Keratinocyte (primary cell): ENCODE measurements around the gene B3GAT1. TPM values are rescaled to one million over a fixed set of nuclear protein-coding genes. Genes with fewer than 3 reads are reported as not detected.

Experiments
- DNase-seq: peaks from one replicate; pipeline ENCODE4 v3.0.0-alpha.2; 2011; ENCODE audit warnings: low read depth, missing footprints, low spot score
- FAIRE-seq: peaks from 2 replicates; lab custom pipeline; 2011; peaks lifted over from hg19 to GRCh38; lab: Jason Lieb, UNC
- H2AFZ ChIP-seq: 2 replicates; pipeline ENCODE4 v1.6.0; 2012; ENCODE audit warnings: low read length, control low read depth, inconsistent platforms; ENCODE audit not compliant: control insufficient read depth
- H3K27ac ChIP-seq: 2 replicates; pipeline ENCODE4 v1.5.1; 2011; ENCODE audit warnings: low read length; ENCODE audit not compliant: control insufficient read depth, insufficient read depth
- H3K27me3 ChIP-seq: 3 replicates; pipeline ENCODE4 v1.6.0; 2011; ENCODE audit warnings: low read length; ENCODE audit not compliant: control insufficient read depth, insufficient read depth; ENCODE audit errors: extremely low read depth
- H3K36me3 ChIP-seq, 2 experiments: 2 replicates in 1 of 2; 3 replicates in 1 of 2; pipeline ENCODE4 v1.5.1; 2011; ENCODE audit warnings: low read length in 2 of 2, mild to moderate bottlenecking in 1 of 2; ENCODE audit not compliant: control insufficient read depth in 2 of 2, insufficient read depth in 2 of 2; ENCODE audit errors: extremely low read depth in 1 of 2
- H3K4me1 ChIP-seq: 3 replicates; pipeline ENCODE4 v1.5.1; 2011; ENCODE audit warnings: low read length; ENCODE audit not compliant: control insufficient read depth, insufficient read depth; ENCODE audit errors: extremely low read depth
- H3K4me2 ChIP-seq: 3 replicates; pipeline ENCODE4 v1.6.0; 2011; ENCODE audit warnings: low read depth, low read length; ENCODE audit not compliant: control insufficient read depth, insufficient read depth; ENCODE audit errors: extremely low read depth
- H3K4me3 ChIP-seq, 3 experiments: fragments of 200-600 bp in 1 of 3; sonication (generic) in 1 of 3; 2 replicates in 2 of 3; 3 replicates in 1 of 3; pipeline ENCODE4 v1.5.1; 2011 to 2016; ENCODE audit warnings: low read length in 3 of 3, mild to moderate bottlenecking in 3 of 3, control low read depth in 2 of 3, inconsistent platforms in 1 of 3, low read depth in 1 of 3, mixed read lengths in 1 of 3, mixed run types in 1 of 3, moderate library complexity in 1 of 3; ENCODE audit not compliant: control insufficient read depth in 2 of 3, insufficient read depth in 2 of 3; ENCODE audit errors: extremely low read depth in 1 of 3
- H3K79me2 ChIP-seq: 2 replicates; pipeline ENCODE4 v1.6.0; 2012; ENCODE audit warnings: low read length; ENCODE audit not compliant: control insufficient read depth, insufficient read depth
- H3K9ac ChIP-seq: 3 replicates; pipeline ENCODE4 v1.6.0; 2011; ENCODE audit warnings: low read length; ENCODE audit not compliant: control insufficient read depth, insufficient read depth; ENCODE audit errors: extremely low read depth
- H3K9me1 ChIP-seq: 3 replicates; pipeline ENCODE4 v1.6.0; 2011; ENCODE audit warnings: low read length; ENCODE audit not compliant: control insufficient read depth, insufficient read depth; ENCODE audit errors: extremely low read depth
- H3K9me3 ChIP-seq: 2 replicates; pipeline ENCODE4 v1.5.1; 2012; ENCODE audit warnings: low read depth, low read length; ENCODE audit not compliant: control insufficient read depth
- H4K20me1 ChIP-seq: 3 replicates; pipeline ENCODE4 v1.6.0; 2011; ENCODE audit warnings: low read length; ENCODE audit not compliant: control insufficient read depth, insufficient read depth; ENCODE audit errors: extremely low read depth
- CTCF ChIP-seq, 3 experiments: IDR thresholded peaks in 1 of 3; conservative IDR thresholded peaks in 1 of 3; optimal IDR thresholded peaks in 1 of 3; 2 replicates in 2 of 3; 3 replicates in 1 of 3; pipeline versions ENCODE3 to v1.5.1; 2011; ENCODE audit warnings: low read length in 3 of 3, mild to moderate bottlenecking in 3 of 3, moderate library complexity in 2 of 3, control low read depth in 1 of 3, inconsistent platforms in 1 of 3; ENCODE audit not compliant: insufficient read depth in 2 of 3; ENCODE audit errors: extremely low read depth in 1 of 3
- EZH2 ChIP-seq: IDR thresholded peaks from one replicate; pipeline ENCODE4 v1.6.1; 2012; ENCODE audit warnings: inconsistent platforms, mild to moderate bottlenecking, low read length, moderate library complexity
- dilution Hi-C: fragments of 300-500 bp; cut with MboI; formaldehyde crosslinking; loops from one replicate; pipeline ENCODE4 v1.7.0; 2020; ENCODE audit warnings: low sequenced_read_pairs; ENCODE audit not compliant: extremely low pct_ligation_motif_present
- polyA plus RNA-seq, 5 experiments: library from polyadenylated mRNA; depleted of rRNA in 3 of 5; stranded (reverse) in 3 of 5; stranded (forward) in 1 of 5; unstranded in 1 of 5; fragments of >200 nt; gene quantifications; 1 replicate in 1 of 5; 2 replicates in 3 of 5; 3 replicates in 1 of 5; pipeline versions ENCODE4 v1.2.1 to v1.2.3, GENCODE V29; 2011 to 2012; ENCODE audit warnings: missing spikeins in 2 of 5, low read depth in 1 of 5, low replicate concordance in 1 of 5

B3GAT1 gene
- polyA plus RNA-seq, 1 donor (not counting 4 experiments of a cell fraction or from before 2014, with no cell fraction given) = 0.04 TPM

- dilution Hi-C loops = no loop called here
- Histone ChIP-seq H3K9ac (no peak overlapping the region), H3K4me2 (no peak overlapping the region), H3K27ac (no peak overlapping the region), H2AFZ (no peak overlapping the region), H3K4me1 (peaks cover 8% of the 10 kb centered on the region), H3K9me1 (no peaks in the 10 kb centered on the region), H3K36me3 (no peaks in the 10 kb centered on the region), H3K79me2 (no peaks in the 10 kb centered on the region), H3K4me3 (no peak overlapping the region), H4K20me1 (no peaks in the 10 kb centered on the region), H3K9me3 (no peaks in the 10 kb centered on the region), H3K27me3 (peaks cover 8% of the 10 kb centered on the region)
- DNase-seq (no peak), FAIRE-seq (no peak)
- TF ChIP-seq EZH2 (no peak), CTCF (optimal IDR thresholded peaks at IDR 0.05 in 1 of 3, IDR thresholded peaks at IDR 0.05 in 1 of 3, conservative IDR thresholded peaks at IDR 0.05 in 1 of 3; ENCODE audit: extremely low read depth in 1 of 3, insufficient read depth in 2 of 3, low read length in 3 of 3) (no peak)
These were observed 75.0 kb downstream of the B3GAT1 start for GRCh38 chr11:134337051-134337450.

GRCh38 chr11:134334796-134335571, 77.1 kb downstream of the B3GAT1 start:
- FAIRE-seq (no peak), DNase-seq (peak; percentile 35)
- H2AFZ ChIP-seq = no peak overlapping the region
- no peaks in the 10 kb centered on the region for H3K36me3 ChIP-seq
- H3K4me2 ChIP-seq = no peak overlapping the region
- TF ChIP-seq CTCF (optimal IDR thresholded peaks at IDR 0.05 in 1 of 3, IDR thresholded peaks at IDR 0.05 in 1 of 3, conservative IDR thresholded peaks at IDR 0.05 in 1 of 3; ENCODE audit: extremely low read depth in 1 of 3, insufficient read depth in 2 of 3, low read length in 3 of 3) = no peak
- TF ChIP-seq EZH2 = no peak
- no peak overlapping the region for H3K4me3 ChIP-seq
- no peaks in the 10 kb centered on the region for H3K9me1 ChIP-seq
- no peak overlapping the region for H3K9ac ChIP-seq
- H3K27me3 ChIP-seq = peaks cover 8% of the 10 kb centered on the region
- H4K20me1 ChIP-seq = no peaks in the 10 kb centered on the region
- no peaks in the 10 kb centered on the region for H3K9me3 ChIP-seq
- no peaks in the 10 kb centered on the region for H3K79me2 ChIP-seq
- dilution Hi-C loops = no loop called here
- H3K4me1 ChIP-seq = peaks cover 6% of the 10 kb centered on the region
- no peak overlapping the region for H3K27ac ChIP-seq
